GM19438 (cell line): ENCODE results near the gene ANKHD1.
A peak's percentile ranks its signal among the peaks of the same experiment; 100 is the strongest.

ENCODE experiments used
- ATAC-seq: cut with Tn5 transposase; IDR thresholded peaks from one replicate; pipeline ENCODE4 v1.9.1; 2021; ENCODE audit warnings: low read depth; ENCODE audit not compliant: unreplicated experiment

Gene ANKHD1, protein sequence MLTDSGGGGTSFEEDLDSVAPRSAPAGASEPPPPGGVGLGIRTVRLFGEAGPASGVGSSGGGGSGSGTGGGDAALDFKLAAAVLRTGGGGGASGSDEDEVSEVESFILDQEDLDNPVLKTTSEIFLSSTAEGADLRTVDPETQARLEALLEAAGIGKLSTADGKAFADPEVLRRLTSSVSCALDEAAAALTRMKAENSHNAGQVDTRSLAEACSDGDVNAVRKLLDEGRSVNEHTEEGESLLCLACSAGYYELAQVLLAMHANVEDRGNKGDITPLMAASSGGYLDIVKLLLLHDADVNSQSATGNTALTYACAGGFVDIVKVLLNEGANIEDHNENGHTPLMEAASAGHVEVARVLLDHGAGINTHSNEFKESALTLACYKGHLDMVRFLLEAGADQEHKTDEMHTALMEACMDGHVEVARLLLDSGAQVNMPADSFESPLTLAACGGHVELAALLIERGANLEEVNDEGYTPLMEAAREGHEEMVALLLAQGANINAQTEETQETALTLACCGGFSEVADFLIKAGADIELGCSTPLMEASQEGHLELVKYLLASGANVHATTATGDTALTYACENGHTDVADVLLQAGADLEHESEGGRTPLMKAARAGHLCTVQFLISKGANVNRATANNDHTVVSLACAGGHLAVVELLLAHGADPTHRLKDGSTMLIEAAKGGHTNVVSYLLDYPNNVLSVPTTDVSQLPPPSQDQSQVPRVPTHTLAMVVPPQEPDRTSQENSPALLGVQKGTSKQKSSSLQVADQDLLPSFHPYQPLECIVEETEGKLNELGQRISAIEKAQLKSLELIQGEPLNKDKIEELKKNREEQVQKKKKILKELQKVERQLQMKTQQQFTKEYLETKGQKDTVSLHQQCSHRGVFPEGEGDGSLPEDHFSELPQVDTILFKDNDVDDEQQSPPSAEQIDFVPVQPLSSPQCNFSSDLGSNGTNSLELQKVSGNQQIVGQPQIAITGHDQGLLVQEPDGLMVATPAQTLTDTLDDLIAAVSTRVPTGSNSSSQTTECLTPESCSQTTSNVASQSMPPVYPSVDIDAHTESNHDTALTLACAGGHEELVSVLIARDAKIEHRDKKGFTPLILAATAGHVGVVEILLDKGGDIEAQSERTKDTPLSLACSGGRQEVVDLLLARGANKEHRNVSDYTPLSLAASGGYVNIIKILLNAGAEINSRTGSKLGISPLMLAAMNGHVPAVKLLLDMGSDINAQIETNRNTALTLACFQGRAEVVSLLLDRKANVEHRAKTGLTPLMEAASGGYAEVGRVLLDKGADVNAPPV (N-terminal part only)

DNA sequence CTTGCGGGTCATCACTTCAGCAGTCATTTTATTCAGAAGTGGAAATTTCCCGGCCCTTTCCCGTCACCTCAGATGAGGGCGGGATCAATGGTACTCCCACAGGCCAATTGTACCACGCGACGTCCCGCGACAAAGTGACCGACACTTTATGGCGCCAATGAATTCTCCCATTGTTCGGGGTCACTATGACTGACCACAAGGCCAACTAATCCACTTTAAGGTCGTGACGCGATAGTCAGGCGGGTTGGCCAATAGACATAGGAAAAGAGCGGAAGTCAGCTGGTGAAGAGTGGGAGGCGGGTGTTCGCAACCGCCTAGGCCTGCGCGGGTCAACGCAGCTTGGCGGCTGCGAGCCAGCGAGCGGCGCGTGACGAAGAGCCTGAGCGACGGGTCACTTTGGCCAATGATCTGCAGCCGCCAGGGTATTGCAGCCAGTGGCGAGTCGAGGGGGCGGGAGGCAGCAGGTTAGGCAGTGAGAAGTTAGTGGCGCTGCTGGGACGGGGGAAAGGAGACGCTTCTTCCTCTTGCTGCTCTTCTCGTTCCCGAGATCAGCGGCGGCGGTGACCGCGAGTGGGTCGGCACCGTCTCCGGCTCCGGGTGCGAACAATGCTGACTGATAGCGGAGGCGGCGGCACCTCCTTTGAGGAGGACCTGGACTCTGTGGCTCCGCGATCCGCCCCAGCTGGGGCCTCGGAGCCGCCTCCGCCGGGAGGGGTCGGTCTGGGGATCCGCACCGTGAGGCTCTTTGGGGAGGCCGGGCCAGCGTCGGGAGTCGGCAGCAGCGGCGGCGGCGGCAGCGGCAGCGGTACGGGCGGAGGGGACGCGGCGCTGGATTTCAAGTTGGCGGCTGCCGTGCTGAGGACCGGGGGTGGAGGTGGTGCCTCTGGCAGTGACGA is at the start of gene ANKHD1:
Gene ANKHD1, plus strand, starts transcription at position 472 of the 896 bp plus-strand sequence. Its CDS starts 135 bp downstream, at position 607.
- peak; percentile 79 for ATAC-seq

- no peak for ATAC-seq
Measured at GRCh38 chr5:140355546-140355945, 46.1 kb upstream of the ANKHD1 start.

DNA sequence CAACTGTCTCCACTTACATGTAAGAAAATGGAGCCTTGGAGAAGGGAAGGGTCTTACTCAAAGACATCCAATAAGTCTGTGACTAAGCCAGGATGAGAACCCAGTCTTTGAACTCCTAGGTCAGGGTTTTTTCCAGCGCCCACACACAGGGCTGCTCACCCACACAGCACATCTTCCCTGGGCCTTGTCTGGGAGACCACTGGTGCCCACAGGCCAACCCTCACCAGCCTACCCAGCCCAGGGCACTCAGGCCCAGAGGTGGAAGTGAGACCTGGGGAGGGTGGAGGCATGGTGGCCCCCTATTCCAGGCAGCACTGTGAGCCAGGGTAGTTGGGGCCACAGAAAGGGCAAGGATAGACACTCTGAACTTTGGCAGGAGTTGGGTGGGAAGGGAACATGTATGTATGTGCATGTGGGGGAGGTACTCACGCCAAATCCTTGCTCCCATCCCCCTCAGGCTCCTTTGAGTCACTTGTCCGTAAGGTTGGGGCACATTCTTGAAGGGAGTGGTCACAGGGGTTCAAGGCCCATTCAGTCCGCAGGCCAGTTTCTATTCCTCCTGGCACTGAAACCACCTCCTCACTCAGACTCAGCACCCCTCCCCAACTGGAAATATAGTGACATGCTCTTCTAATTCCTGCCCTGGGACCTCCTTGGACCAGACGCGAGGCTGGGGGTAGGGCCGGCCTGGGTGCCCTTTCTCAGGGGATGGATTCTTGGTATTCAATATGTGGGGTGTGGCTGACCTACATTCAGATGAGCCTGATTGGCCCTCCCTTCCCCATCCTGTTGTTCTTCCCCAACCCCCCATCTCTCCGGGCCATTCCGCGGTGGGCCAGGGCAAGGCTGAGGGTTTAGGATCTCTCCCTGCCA is 44.5 kb upstream of the ANKHD1 start:
- ATAC-seq: no peak

- ATAC-seq: peak; percentile 87
Measured at GRCh38 chr5:140357726-140358093, 43.9 kb upstream of the ANKHD1 start.

DNA sequence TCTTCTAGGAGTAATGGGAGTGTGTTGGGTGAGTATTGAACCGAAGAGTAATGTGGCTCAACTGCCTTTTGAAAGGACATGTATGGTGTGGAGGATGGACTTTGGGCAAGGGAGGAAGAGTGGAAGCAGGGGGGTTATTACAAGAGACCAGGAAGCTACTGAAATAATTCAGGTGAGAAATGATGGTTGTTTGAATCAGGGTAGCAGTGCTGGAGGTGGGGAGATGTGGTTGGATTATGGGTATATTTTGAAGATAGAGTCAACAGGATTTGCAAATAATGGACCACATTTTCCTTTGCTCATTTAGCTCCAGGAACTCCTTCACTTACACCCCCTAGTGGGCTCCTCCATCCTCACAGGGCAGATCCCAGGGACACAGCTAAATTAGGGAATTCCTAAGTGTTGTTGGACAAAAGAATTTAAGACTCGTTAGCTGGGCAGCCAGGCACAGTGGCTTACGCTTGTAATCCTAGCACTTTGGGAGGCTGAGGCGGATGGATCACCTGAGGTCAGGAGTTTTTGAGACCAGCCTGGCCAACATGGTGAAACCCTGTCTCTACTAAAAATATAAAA is 42.8 kb upstream of the ANKHD1 start:
- no peak for ATAC-seq

GRCh38 chr5:140360101-140360500 is 41.5 kb upstream of the ANKHD1 start, which contains the start of gene SLC4A9:
Gene SLC4A9 (plus strand): TSS chr5:140360194. CDS start chr5:140360237, 43 bp downstream.
- no peak for ATAC-seq

DNA sequence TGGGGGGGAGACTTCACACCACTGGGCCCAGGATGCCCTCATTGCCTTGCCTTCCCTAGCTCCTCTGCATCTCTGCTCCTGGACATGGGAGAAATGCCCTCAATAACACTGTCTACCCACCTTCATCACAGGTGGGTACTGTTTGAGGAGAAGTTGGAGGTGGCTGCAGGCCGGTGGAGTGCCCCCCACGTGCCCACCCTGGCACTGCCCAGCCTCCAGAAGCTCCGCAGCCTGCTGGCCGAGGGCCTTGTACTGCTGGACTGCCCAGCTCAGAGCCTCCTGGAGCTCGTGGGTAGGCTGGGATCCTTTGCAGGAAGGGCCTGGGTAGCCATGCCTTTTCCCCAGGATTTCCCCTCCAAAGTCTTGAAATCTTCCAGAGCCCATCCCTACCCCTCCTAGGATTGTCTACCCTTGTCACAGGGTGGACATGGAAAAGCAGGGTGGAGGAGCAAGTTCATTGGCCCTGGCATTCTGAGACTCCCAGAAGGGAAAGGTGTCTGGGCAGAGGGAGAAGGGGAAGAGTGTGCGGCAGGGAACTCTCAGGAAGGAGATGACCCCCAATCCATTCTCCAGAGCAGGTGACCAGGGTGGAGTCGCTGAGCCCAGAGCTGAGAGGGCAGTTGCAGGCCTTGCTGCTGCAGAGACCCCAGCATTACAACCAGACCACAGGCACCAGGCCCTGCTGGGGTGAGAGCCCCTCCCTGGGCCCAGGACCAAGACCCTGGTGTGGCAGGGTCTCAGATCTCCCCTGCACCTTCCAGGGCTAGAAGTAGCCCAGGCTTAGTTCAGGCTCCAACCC is 40.8 kb upstream of the ANKHD1 start:
- no peak for ATAC-seq

- no peak for ATAC-seq
Measured at GRCh38 chr5:140361901-140362300, 39.7 kb upstream of the ANKHD1 start.

GRCh38 chr5:140362311-140362710 is 39.3 kb upstream of the ANKHD1 start:
- no peak for ATAC-seq

GRCh38 chr5:140362875-140363630 is 38.6 kb upstream of the ANKHD1 start:
- peak; percentile 89 for ATAC-seq

DNA sequence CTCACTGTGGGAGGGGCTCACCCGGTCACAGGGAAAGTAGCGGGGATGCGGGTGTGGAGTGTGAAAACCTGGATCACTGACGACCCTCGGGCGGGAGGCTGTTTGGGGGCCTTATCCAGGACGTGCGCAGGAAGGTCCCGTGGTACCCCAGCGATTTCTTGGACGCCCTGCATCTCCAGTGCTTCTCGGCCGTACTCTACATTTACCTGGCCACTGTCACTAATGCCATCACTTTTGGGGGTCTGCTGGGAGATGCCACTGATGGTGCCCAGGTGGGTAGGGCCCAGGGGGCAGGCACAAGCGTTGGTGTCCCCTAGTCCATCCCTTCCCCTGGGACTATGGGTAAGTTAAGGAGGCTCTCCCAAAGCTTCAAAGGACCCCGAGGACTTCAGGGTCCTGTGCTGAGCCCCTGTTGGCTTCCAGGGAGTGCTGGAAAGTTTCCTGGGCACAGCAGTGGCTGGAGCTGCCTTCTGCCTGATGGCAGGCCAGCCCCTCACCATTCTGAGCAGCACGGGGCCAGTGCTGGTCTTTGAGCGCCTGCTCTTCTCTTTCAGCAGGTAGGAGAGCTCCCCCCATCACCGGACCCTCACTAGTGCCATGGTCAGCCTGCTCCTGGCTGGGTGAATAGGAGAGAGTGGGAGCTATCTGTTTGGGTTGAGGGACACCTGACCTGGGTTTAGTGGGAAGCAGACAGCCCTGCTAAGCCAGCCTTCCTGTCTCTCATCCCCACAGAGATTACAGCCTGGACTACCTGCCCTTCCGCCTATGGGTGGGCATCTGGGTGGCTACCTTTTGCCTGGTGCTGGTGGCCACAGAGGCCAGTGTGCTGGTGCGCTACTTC is 37.8 kb upstream of the ANKHD1 start:
- ATAC-seq: no peak

GRCh38 chr5:140364472-140364765 is 37.2 kb upstream of the ANKHD1 start:
- no peak for ATAC-seq

DNA sequence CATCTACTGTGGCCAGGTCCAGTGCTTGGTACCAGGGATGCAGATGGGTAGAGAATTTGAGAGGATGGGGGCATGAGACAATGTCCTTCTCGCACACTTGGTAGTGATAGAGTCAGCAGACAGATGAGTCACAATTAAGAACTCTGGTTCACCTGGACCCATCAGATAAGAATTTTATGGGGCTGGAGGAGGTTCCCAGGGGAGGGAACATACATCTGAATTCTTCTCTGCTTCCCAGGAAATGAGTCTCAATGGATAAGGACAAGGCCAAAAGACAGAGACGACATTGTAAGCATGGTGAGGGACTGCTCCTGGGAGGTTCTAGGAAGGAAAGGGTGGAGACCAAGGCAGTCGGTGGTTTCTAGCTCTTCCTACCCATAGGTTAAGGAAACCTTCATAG is 36.4 kb upstream of the ANKHD1 start:
- no peak for ATAC-seq

DNA sequence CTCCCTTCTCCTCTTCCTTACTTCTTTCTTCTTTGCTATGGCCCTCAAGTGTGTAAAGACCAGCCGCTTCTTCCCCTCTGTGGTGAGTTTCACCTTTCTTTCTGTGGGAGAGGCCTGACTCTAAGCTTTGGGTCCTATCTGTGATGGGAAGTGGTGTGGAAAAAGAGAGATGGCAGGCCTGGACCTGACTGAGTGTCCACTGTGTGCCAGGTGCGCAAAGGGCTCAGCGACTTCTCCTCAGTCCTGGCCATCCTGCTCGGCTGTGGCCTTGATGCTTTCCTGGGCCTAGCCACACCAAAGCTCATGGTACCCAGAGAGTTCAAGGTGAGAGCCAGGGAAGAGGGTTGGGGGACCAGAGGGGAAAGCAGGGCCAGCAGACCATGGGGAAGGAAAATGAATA is 35.7 kb upstream of the ANKHD1 start:
- no peak for ATAC-seq

DNA sequence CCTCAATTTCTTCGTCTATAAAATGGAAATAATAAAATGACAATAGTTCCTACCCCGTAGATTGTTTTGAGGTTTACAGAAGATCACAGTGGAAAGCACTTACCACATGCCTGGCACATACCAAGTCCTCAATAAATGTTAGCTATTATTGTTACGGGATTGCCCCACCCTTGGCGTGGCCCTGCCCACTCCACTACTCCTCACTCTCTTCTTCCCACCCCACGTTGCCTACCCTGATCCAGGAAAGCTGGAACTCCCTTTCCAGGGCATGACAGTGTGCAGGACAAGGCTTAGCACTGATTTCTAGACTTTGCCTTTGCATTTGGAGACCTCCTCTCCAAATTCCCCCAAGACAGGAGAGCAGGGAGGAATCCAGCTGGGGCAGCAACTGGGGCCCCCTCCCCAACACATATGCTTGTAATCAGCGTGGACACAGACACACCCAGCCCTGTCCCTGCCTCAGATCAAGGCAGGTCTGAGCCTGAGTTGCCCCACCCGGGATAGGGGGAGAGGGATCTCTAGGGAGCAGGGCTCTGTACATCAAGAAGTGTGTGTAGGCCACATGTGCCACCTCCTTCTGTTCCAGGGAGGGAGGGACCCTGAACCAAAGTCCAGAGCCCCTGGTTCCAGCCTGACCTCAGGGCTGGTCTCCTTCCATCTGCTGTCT is 34.9 kb upstream of the ANKHD1 start:
- no peak for ATAC-seq
